Activated B cell treated with CpG ODN at 0.5 μM for 24 hours (primary cell): ENCODE measurements around the gene SECISBP2L. TPM values are rescaled to one million over a fixed set of nuclear protein-coding genes. Genes with fewer than 3 reads are reported as not detected.
A peak's percentile ranks its signal among the peaks of the same experiment; 100 is the strongest.

Source experiments
- ATAC-seq: fragments of 200-7000 bp; cut with Tn5 transposase; one replicate; pipeline ENCODE4 v1.10.0; 2021; ENCODE audit warnings: low read depth, mild to moderate bottlenecking, moderate library complexity
- CTCF ChIA-PET: fragments of 350-600 bp; sonication (Branson Sonifier 250); formaldehyde crosslinking; loops from one replicate; lab custom pipeline; 2021; ENCODE audit warnings: antibody characterized with exemption; lab: Charles Lee
- POLR2A ChIA-PET: fragments of 350-600 bp; sonication (Branson Sonifier 250); formaldehyde crosslinking; loops from one replicate; lab custom pipeline; 2021; ENCODE audit warnings: antibody characterized with exemption; lab: Charles Lee
- DNase-seq: peaks from one replicate; pipeline ENCODE4 v3.0.0; 2022
- H3K27ac Mint-ChIP-seq: one replicate; pipeline ENCODE4 v1.8.0; 2020; ENCODE audit warnings: mixed read lengths
- H3K27me3 Mint-ChIP-seq: one replicate; pipeline ENCODE4 v1.8.0; 2021; ENCODE audit warnings: mixed read lengths
- H3K36me3 Mint-ChIP-seq: one replicate; pipeline ENCODE4 v1.8.0; 2021; ENCODE audit warnings: low read depth, mixed read lengths
- H3K4me1 Mint-ChIP-seq: one replicate; pipeline ENCODE4 v1.8.0; 2021; ENCODE audit warnings: mixed read lengths
- H3K4me3 Mint-ChIP-seq: one replicate; pipeline ENCODE4 v1.8.0; 2020; ENCODE audit warnings: mild to moderate bottlenecking, mixed read lengths
- H3K9me3 Mint-ChIP-seq: one replicate; pipeline ENCODE4 v1.8.0; 2020; ENCODE audit warnings: mixed read lengths
- intact Hi-C: fragments of 100-400 bp; cut with micrococcal nuclease; formaldehyde crosslinking; loops from one replicate; pipeline ENCODE4 v1.15.1; 2024
- total RNA-seq: library from RNA; stranded (reverse); gene quantifications from 2 replicates; pipeline ENCODE4 v1.2.3, GENCODE V29; 2022
- TF ChIP-seq, protein P1 (sequence below): fragments of 200-600 bp; IDR thresholded peaks from one replicate; pipeline ENCODE4 v1.8.0; 2022; ENCODE audit warnings: antibody characterized with exemption, mild to moderate bottlenecking

Gene SECISBP2L, protein sequence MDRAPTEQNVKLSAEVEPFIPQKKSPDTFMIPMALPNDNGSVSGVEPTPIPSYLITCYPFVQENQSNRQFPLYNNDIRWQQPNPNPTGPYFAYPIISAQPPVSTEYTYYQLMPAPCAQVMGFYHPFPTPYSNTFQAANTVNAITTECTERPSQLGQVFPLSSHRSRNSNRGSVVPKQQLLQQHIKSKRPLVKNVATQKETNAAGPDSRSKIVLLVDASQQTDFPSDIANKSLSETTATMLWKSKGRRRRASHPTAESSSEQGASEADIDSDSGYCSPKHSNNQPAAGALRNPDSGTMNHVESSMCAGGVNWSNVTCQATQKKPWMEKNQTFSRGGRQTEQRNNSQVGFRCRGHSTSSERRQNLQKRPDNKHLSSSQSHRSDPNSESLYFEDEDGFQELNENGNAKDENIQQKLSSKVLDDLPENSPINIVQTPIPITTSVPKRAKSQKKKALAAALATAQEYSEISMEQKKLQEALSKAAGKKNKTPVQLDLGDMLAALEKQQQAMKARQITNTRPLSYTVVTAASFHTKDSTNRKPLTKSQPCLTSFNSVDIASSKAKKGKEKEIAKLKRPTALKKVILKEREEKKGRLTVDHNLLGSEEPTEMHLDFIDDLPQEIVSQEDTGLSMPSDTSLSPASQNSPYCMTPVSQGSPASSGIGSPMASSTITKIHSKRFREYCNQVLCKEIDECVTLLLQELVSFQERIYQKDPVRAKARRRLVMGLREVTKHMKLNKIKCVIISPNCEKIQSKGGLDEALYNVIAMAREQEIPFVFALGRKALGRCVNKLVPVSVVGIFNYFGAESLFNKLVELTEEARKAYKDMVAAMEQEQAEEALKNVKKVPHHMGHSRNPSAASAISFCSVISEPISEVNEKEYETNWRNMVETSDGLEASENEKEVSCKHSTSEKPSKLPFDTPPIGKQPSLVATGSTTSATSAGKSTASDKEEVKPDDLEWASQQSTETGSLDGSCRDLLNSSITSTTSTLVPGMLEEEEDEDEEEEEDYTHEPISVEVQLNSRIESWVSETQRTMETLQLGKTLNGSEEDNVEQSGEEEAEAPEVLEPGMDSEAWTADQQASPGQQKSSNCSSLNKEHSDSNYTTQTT
- 52.6 and 56.5 TPM in 2 replicates for total RNA-seq

DNA sequence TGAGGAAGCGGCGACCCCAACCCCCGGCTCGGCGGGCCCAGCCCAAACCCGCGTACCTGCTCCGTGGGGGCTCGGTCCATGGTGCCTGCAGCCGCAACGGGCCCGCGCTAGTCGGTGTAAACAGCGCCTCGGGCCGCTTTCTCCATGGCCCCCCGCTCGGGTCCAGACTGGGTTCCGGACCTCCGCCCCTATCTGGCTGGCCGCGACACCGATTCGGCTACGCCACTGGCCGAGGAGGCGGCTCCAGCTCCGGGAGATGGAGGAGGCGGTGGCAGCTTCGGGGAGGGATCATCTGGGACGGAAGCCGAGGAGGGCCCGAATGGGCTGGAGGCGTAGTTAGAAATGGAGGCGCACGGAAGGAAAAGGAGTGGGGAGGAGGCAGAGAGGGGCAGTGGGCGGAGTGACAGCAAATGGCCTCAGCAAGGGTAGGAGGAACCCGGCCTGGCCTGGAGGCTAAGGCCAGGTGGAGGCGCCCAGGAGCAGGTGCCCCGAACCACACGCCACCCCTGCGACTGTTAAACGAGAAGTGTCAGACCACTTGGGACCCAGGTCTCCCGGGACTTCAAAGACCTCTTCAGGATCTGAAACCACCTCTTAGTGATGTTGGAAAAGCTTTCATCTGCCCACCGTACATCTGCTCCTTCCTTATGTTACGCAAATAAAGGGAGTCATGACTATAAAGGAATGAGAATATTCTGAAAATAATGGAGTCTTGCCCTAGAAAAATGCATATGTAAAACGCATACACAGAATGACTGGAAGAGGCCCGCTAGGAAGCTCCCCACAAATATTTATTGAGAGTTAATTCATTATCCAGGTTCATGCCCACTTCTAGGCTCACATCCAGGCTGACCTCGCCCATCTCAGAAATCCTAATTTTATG is at the start of gene SECISBP2L:
Gene SECISBP2L, minus strand, starts transcription at position 227 of the 883 bp plus-strand sequence. Its CDS starts 147 bp downstream, at position 80.
- peak; percentile 97 for ATAC-seq
- H3K9me3 Mint-ChIP-seq, result peaks cover 3% of the 10 kb centered on the region
- CTCF ChIA-PET, result interaction anchor here (0.7 to 2.4 kb wide), 3 partner anchors 71 to 109 kb away, joined by 3 to 12 read pairs (median 3); partner anchors contain the start of gene COPS2
- POLR2A ChIA-PET, result interaction anchor here (0.8 to 2.3 kb wide), 6 partner anchors 70 to 1309 kb away, joined by 4 to 18 read pairs (median 8); partner anchors contain the start of genes CEP152, COPS2, EID1 and GABPB1
- peak within 1 kb of the TSS; percentile 97 for H3K4me3 Mint-ChIP-seq
- peaks cover 13% of the 10 kb centered on the region for H3K36me3 Mint-ChIP-seq
- TF ChIP-seq, protein P1, sequence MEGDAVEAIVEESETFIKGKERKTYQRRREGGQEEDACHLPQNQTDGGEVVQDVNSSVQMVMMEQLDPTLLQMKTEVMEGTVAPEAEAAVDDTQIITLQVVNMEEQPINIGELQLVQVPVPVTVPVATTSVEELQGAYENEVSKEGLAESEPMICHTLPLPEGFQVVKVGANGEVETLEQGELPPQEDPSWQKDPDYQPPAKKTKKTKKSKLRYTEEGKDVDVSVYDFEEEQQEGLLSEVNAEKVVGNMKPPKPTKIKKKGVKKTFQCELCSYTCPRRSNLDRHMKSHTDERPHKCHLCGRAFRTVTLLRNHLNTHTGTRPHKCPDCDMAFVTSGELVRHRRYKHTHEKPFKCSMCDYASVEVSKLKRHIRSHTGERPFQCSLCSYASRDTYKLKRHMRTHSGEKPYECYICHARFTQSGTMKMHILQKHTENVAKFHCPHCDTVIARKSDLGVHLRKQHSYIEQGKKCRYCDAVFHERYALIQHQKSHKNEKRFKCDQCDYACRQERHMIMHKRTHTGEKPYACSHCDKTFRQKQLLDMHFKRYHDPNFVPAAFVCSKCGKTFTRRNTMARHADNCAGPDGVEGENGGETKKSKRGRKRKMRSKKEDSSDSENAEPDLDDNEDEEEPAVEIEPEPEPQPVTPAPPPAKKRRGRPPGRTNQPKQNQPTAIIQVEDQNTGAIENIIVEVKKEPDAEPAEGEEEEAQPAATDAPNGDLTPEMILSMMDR, result no peak
- H3K4me1 Mint-ChIP-seq, result peaks cover 36% of the 10 kb centered on the region
- peak within 1 kb of the TSS; percentile 95 for H3K27ac Mint-ChIP-seq
- DNase-seq, result peak; percentile 82
- intact Hi-C loops, result loop anchor here (1.0 to 10.0 kb wide), 12 partner anchors 100 to 1858 kb away; partner anchors contain the start of genes AP4E1, CEP152, COPS2 and DUT
- H3K27me3 Mint-ChIP-seq, result no peaks in the 10 kb centered on the region

DNA sequence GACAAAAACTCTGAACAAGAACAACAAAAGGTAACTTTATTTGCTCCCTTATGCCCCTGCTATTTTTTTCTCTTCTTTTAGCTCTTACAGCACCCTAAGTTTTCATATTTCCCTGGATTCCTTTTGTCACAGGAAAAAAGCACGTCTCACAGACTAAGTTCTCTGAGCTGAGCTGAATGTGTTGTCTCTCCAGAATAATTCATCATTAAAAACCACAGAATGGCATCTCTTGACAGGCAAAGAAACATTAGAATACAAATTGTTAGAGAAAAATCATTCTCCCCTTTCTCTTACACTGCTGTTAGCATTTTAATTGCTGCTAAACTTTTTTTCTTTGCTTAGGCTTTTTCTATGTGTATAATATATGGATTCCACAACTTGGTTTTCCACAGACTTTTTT is 48.7 kb upstream of the SECISBP2L start:
- no peak for DNase-seq
- Mint-ChIP-seq H3K27ac (no peak overlapping the region), H3K4me3 (no peak overlapping the region), H3K4me1 (no peaks in the 10 kb centered on the region), H3K27me3 (no peaks in the 10 kb centered on the region), H3K36me3 (peaks cover 2% of the 10 kb centered on the region), H3K9me3 (no peaks in the 10 kb centered on the region)
- POLR2A ChIA-PET, result no interaction called here
- CTCF ChIA-PET, result no interaction called here
- no peak for ATAC-seq
- intact Hi-C loops, result no loop called here
- TF ChIP-seq, protein P1, result no peak

DNA sequence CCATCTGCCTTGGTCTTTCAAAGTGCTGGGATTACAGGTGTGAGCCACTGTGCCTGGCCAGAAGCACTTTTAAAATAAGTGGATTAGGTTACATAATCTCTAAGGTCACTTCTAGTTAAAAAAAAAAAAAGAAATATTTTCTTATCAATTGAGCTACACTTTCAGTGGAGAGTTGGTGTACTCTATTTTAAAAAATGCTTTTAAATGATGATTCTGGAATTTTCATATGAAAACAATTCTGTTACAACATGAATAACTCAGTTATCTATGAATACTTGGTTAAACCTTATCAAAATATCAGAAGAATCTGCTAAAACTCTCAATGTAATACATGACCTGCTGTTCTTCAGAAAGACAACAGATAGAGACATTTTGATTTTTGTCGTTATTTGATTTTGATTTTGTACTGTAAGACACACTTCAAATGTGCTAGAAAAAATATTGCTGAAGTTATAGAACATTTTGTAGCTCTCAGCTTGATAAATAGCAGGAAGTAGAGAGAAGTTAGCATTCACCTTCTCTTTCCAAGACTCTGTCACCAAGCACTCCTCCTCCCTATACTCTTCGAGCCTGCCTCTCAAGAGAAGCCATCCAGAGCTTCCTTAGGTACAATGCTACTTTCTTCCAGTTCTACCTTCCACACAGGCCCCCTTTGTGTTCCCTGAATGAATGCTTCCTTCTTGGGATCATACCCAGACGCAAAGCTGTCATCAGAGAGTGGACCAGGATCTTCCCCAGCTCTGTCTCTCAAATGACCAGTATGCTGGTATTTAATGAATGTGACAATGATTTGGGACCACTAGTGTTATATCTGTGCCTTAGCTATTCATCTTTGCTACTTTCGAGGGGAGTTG is 47.2 kb upstream of the SECISBP2L start:
- TF ChIP-seq, protein P1, result no peak
- Mint-ChIP-seq H3K4me1 (no peaks in the 10 kb centered on the region), H3K9me3 (no peaks in the 10 kb centered on the region), H3K27me3 (no peaks in the 10 kb centered on the region), H3K4me3 (no peak overlapping the region), H3K36me3 (no peaks in the 10 kb centered on the region), H3K27ac (no peak overlapping the region)
- CTCF ChIA-PET, result no interaction called here
- intact Hi-C loops, result no loop called here
- POLR2A ChIA-PET, result no interaction called here
- DNase-seq, result no peak
- no peak for ATAC-seq

DNA sequence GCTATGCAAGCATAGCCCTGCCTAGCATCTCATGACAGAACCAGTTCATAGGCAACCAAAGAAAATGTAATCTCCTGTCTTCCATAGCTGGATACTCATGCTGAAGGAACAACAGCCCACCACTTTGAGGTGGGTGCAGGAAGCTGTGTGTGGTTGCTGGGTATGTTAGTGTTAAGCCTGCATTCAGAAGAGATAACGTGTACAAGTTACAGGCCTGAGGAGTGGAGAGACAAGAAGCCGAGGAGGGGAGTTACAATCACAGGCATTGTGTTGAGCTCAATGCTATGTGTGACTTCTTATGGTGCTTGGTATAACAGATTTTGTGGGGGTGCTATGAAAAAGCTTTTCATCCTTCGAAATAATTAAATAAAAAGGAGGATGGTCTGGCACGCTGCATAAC is 42.8 kb upstream of the SECISBP2L start:
- TF ChIP-seq, protein P1, result no peak
- ChIA-PET POLR2A (no interaction called here), CTCF (no interaction called here)
- ATAC-seq (no peak), DNase-seq (no peak)
- H3K4me1 Mint-ChIP-seq, result no peaks in the 10 kb centered on the region
- no peak overlapping the region for H3K4me3 Mint-ChIP-seq
- H3K27ac Mint-ChIP-seq, result no peak overlapping the region
- no peaks in the 10 kb centered on the region for H3K36me3 Mint-ChIP-seq
- intact Hi-C loops, result no loop called here
- H3K27me3 Mint-ChIP-seq, result no peaks in the 10 kb centered on the region
- H3K9me3 Mint-ChIP-seq, result no peaks in the 10 kb centered on the region
